NCI-H187 (cell line): Measurements from ENCODE around the gene PASK.

Experiments
- DNase-seq, 2 experiments: peaks; one replicate each; lab custom pipeline; 2025; lab: John Stamatoyannopoulos, UW

The PASK gene

DNA sequence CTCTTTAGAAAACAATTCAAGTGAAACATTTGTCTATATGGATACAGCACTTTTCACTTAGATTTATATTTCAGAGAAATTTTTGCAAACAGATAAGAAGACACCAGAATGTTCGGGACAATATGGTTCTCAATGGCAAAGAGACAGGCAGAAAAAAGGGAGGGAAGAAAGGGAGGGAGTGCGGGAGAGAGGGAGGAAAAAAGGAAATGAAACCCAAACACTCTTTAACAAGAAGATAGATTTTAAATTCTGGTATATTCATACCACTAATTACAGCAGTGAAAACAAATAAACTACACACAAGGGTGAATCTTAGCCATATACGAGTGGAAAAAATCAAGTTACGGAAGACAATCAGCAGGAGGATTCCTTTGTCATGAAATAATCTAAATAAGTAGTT is 3.0 kb downstream of the PASK start:
- no peak for DNase-seq

DNA sequence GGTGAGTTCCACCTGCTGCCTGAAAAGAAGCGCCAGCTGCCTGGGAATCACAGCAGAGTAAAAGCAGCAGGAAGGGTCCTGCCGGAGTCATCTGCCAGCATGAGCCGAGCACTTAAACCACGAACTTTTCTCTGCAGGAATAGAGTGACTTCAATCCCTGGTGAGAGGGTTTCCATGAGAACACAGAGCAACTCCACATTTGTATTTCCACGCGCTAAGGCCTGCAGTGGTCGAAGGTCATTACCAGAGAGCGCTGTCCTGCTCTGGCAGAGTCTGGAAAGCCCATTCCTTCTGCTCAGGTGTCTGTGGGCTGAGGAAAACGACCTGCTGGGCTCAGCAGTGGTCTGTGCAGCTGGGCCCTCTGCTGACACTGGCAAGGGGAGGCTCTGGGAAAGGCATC is 6.7 kb downstream of the PASK start:
- no peak for DNase-seq

- no peak for DNase-seq
Measured at GRCh38 chr2:241142063-241142462, 7.2 kb downstream of the PASK start.

GRCh38 chr2:241141214-241141770 is 8.0 kb downstream of the PASK start:
- DNase-seq: no peak

DNA sequence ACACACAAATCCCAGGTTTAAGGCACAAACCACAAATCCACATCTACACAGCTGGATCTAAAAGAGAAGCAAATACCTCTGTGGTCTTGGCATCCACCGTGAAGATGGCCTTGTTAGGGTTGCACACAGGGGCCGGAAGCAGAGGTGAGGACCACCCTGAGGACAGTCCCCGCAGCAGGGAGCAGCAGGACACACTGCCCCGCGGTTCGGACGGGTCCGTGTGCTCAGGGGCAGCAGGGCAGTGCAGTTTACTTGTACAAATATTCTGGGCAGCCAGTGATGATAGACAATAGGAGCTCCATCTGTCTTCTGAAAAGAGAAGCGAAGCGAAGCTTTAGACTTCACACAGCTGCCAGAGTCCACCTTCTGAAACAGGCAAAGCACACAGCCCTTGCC is 8.8 kb downstream of the PASK start:
- no peak for DNase-seq

- DNase-seq: no peak
Measured at GRCh38 chr2:241139531-241140444, 9.5 kb downstream of the PASK start.

- no peak for DNase-seq
Measured at GRCh38 chr2:241138471-241138870, 10.8 kb downstream of the PASK start.

- DNase-seq: no peak
Measured at GRCh38 chr2:241137276-241138190, 11.7 kb downstream of the PASK start.

- DNase-seq: no peak
Measured at GRCh38 chr2:241136661-241137260, 12.5 kb downstream of the PASK start.

- DNase-seq: no peak
Measured at GRCh38 chr2:241136191-241136590, 13.1 kb downstream of the PASK start.

DNA sequence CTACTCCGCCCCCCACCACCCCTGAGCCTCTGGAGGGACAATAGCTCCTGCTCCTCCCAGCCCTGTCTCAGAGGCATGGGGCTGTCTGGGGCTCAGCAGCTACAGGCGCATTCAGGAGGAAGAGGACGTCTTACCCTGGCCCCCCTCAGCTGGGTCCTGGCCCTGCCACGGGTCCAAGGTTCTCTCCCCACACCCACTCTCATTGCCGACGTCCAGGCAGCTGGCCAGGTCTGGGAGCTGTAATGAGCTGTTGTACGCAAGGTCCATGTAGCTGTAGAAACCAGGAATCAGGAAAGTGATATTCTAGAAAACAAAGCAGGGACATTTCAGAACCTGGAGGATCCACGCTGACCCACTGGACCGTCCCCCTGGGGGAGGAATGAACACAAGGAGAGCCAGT is 13.5 kb downstream of the PASK start:
- DNase-seq: no peak

GRCh38 chr2:241134711-241135110 is 14.6 kb downstream of the PASK start:
- no peak for DNase-seq

- no peak for DNase-seq
Measured at GRCh38 chr2:241133436-241133820, 15.8 kb downstream of the PASK start.

DNA sequence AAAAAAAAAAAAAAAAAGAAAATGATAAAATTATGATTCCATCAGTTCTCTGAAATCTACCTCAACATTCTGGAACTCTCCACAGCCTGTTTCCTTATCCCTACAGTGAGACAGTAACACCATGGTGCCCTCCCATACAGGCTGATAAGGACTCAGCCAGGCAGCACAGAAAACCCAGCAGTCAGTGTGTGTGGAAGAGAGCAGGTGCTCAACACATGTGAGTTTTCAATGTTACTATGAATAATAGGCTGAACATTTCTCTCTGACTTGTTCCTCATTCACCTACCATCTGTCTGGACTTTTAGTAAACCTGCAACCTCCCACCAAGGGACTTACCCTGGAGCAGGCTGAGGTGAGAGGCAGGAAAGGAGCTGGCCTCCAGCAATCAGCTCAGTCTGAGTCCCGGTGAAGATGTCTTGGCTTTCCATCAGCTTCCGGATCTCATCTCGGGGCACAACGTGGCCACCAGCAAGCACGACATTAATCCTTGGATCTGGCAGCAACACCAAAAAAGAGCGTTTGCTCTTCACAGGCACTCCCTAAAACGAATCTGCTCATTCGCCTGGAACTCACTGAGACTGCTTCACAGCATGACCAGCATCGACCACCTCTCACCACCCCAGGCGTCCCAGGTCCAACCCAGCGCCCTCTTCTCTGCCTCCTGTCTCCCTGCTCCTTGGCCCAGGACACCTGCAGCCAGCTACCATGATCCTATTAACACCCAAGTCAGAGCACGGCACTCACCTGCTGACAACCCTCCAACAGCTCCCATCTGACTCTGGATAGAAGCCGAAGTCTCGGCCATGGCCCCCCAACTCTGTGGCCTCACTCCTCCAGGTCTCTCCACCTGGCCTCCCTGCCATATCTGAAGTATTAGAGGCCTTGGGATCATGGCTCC is 16.5 kb downstream of the PASK start:
- no peak for DNase-seq

- no peak for DNase-seq
Measured at GRCh38 chr2:241131531-241131930, 17.7 kb downstream of the PASK start.

DNA sequence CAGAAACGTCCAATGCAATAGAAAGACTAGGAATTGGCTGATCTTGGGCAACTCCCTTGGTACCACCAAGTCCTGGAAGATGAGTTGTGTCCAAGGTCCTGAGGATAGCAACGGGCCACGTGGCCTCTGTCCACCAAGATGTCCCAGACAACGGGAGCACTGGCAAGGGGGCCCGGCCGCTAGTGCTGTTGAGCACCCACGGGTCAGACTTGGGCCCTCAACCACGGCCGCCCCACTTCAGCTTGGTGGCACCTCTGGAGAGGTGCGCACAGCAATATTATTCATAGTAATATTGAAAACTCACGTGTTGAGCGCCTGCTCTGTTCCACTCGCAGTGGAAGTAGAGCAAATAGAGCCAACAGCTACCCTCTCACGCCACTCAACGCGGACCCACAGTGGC is 19.0 kb downstream of the PASK start:
- DNase-seq: no peak

DNA sequence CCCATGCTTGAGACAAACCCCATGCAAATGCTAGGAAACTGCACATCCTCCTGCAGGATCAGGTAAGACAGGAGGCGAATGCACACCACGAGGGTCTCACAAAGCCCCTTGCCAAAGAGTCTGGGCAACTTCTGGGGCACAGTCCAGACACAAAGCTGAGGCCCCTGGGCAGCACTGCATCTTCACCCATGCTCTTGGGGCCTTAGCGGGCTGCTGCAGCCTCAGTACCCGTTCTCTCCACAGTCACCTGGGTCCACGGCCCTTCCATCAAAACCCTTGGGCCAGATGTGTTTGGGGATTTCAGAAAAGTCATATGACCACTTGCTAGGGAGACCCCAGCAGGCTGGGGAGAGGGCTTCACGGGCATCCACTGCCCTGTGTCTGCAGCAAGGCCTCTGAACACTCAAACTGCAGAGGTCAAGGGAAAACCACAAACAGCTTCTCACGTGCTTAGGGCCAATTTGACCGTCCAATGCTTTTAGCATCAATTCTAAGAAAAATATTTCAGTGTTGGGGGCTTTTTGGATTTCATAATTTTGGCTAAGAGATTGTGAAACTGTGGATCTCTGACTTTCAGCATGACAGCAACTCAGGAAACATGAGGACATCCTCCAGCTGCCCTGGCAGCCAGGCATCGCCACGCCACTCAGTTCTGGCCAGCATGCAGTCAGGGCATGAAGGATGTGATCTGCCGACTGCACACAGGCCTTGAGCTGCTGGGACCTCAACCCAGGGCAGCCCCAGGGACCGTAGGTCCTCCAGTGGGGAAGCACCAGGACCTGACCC is 20.0 kb downstream of the PASK start:
- no peak for DNase-seq

GRCh38 chr2:241128266-241128665 is 21.0 kb downstream of the PASK start:
- no peak for DNase-seq

DNA sequence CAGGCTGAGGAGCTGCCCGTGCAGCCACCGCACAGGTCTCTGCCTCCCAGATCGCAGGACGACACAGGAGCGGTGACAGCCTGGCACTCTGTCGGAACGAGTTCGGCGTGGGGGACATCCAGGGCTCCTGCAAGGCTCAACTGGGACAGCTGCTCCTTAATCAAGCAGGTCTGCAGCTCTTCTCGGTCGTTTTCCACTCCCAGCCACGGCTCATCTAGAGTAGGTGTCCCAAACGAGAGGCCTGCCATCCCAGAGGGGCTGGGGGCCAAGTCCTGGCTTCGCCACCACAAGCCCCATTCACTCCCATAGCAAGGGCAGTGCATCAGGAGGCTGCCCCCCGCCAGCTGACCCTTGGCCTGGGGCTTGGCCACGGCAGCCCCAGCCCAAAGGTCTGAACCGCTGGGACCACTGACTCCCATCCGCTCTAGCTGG is 22.5 kb downstream of the PASK start:
- no peak for DNase-seq

DNA sequence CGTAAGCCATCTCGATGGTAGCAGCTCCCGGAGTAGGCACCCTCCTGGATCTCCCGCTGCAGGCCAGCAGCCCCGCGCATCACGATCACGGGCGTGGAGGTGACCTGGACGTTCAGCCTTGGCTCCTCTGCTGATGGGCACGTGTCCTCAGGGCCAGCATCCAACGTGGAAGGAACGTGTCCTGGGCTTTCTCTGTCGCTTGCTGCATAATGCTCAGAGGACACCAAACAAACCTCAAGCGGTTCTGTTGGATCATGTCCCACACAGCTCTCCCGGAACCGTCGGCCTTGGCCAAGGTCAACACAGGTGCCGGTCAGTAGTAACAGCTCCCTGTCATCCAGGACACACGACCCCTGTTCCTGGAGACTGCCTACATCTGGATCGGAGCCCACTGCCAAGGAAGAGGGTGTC is 23.1 kb downstream of the PASK start:
- DNase-seq: no peak
